ENCODE data around the gene TMEM229B. TPM values are rescaled to one million over a fixed set of nuclear protein-coding genes. Genes with fewer than 3 reads are reported as not detected.

Gene TMEM229B
- total RNA-seq, 1 donor from 2014 or later: 0.75 TPM

- Mint-ChIP-seq H3K27me3 (ENCODE audit: low read depth) (peaks cover 21% of the 10 kb centered on the region), H3K27ac (no peak overlapping the region), H3K4me3 (ENCODE audit: low read depth) (no peak overlapping the region), H3K9me3 (peaks cover 29% of the 10 kb centered on the region), H3K4me1 (ENCODE audit: low read depth) (peaks cover 27% of the 10 kb centered on the region), H3K36me3 (ENCODE audit: low read depth) (peaks cover 11% of the 10 kb centered on the region)
- intact Hi-C loops (cut with micrococcal nuclease): no loop called here
- no peak for DNase-seq (ENCODE audit: low spot score)
Measured at GRCh38 chr14:67492538-67492937, 4.0 kb upstream of the TMEM229B start.

GRCh38 chr14:67491741-67492507 lies 3.4 kb upstream of the TMEM229B start:
- H3K4me1 Mint-ChIP-seq (ENCODE audit: low read depth): peaks cover 27% of the 10 kb centered on the region
- H3K9me3 Mint-ChIP-seq: peaks cover 29% of the 10 kb centered on the region
- H3K27ac Mint-ChIP-seq: no peak overlapping the region
- no peak for DNase-seq (ENCODE audit: low spot score)
- intact Hi-C loops (cut with micrococcal nuclease): no loop called here
- H3K36me3 Mint-ChIP-seq (ENCODE audit: low read depth): peaks cover 15% of the 10 kb centered on the region
- peaks cover 21% of the 10 kb centered on the region for H3K27me3 Mint-ChIP-seq (ENCODE audit: low read depth)
- H3K4me3 Mint-ChIP-seq (ENCODE audit: low read depth): no peak overlapping the region

GRCh38 chr14:67491285-67491684 lies 2.8 kb upstream of the TMEM229B start:
- peaks cover 21% of the 10 kb centered on the region for H3K27me3 Mint-ChIP-seq (ENCODE audit: low read depth)
- no peak overlapping the region for H3K4me3 Mint-ChIP-seq (ENCODE audit: low read depth)
- peaks cover 27% of the 10 kb centered on the region for H3K4me1 Mint-ChIP-seq (ENCODE audit: low read depth)
- no peak for DNase-seq (ENCODE audit: low spot score)
- intact Hi-C loops (cut with micrococcal nuclease): no loop called here
- H3K9me3 Mint-ChIP-seq: peaks cover 29% of the 10 kb centered on the region
- H3K36me3 Mint-ChIP-seq (ENCODE audit: low read depth): peaks cover 21% of the 10 kb centered on the region
- no peak overlapping the region for H3K27ac Mint-ChIP-seq

- Mint-ChIP-seq H3K27ac (no peak overlapping the region), H3K4me1 (ENCODE audit: low read depth) (peaks cover 31% of the 10 kb centered on the region), H3K4me3 (ENCODE audit: low read depth) (no peak overlapping the region), H3K36me3 (ENCODE audit: low read depth) (peaks cover 27% of the 10 kb centered on the region), H3K27me3 (ENCODE audit: low read depth) (peaks cover 20% of the 10 kb centered on the region), H3K9me3 (peaks cover 29% of the 10 kb centered on the region)
- intact Hi-C loops (cut with micrococcal nuclease): no loop called here
- DNase-seq (ENCODE audit: low spot score): no peak
Measured at GRCh38 chr14:67490196-67490595, 1.7 kb upstream of the TMEM229B start.

GRCh38 chr14:67487332-67487731 lies 1.2 kb downstream of the TMEM229B start:
- Mint-ChIP-seq H3K27me3 (ENCODE audit: low read depth) (peaks cover 20% of the 10 kb centered on the region), H3K4me3 (ENCODE audit: low read depth) (no peak overlapping the region), H3K4me1 (ENCODE audit: low read depth) (peaks cover 28% of the 10 kb centered on the region), H3K9me3 (peaks cover 5% of the 10 kb centered on the region), H3K36me3 (ENCODE audit: low read depth) (peaks cover 19% of the 10 kb centered on the region), H3K27ac (no peak overlapping the region)
- no peak for DNase-seq (ENCODE audit: low spot score)
- intact Hi-C loops (cut with micrococcal nuclease): loop anchor here (5.0 kb wide), 1 partner anchor 45 kb away; the partner anchor contains the start of gene PLEKHH1

- intact Hi-C loops (cut with micrococcal nuclease): loop anchor here (5.0 kb wide), 1 partner anchor 45 kb away; the partner anchor contains the start of gene PLEKHH1
- Mint-ChIP-seq H3K27me3 (ENCODE audit: low read depth) (peaks cover 17% of the 10 kb centered on the region), H3K27ac (no peak overlapping the region), H3K4me3 (ENCODE audit: low read depth) (no peak overlapping the region), H3K36me3 (ENCODE audit: low read depth) (peaks cover 19% of the 10 kb centered on the region), H3K9me3 (peaks cover 1% of the 10 kb centered on the region), H3K4me1 (ENCODE audit: low read depth) (peaks cover 28% of the 10 kb centered on the region)
- no peak for DNase-seq (ENCODE audit: low spot score)
Measured at GRCh38 chr14:67486890-67487289, 1.6 kb downstream of the TMEM229B start.

- no peak overlapping the region for H3K4me3 Mint-ChIP-seq (ENCODE audit: low read depth)
- intact Hi-C loops (cut with micrococcal nuclease): loop anchor here (5.0 kb wide), 1 partner anchor 47 kb away; the partner anchor contains the start of gene PLEKHH1
Measured at GRCh38 chr14:67485501-67486095, 2.9 kb downstream of the TMEM229B start.

GRCh38 chr14:67483579-67484285 lies 4.8 kb downstream of the TMEM229B start:
- Mint-ChIP-seq H3K4me3 (ENCODE audit: low read depth) (no peak overlapping the region), H3K27me3 (ENCODE audit: low read depth) (peaks cover 5% of the 10 kb centered on the region), H3K4me1 (ENCODE audit: low read depth) (peaks cover 17% of the 10 kb centered on the region), H3K36me3 (ENCODE audit: low read depth) (peaks cover 19% of the 10 kb centered on the region), H3K9me3 (no peaks in the 10 kb centered on the region), H3K27ac (no peak overlapping the region)
- no peak for DNase-seq (ENCODE audit: low spot score)
- intact Hi-C loops (cut with micrococcal nuclease): no loop called here

More at GRCh38 chr14:67485501-67486095, 2.9 kb downstream of the TMEM229B start:
- Mint-ChIP-seq H3K27me3 (ENCODE audit: low read depth) (peaks cover 13% of the 10 kb centered on the region), H3K27ac (no peak overlapping the region), H3K4me1 (ENCODE audit: low read depth) (peaks cover 29% of the 10 kb centered on the region), H3K9me3 (no peaks in the 10 kb centered on the region), H3K36me3 (ENCODE audit: low read depth) (peaks cover 19% of the 10 kb centered on the region)
- DNase-seq (ENCODE audit: low spot score): no peak

- H3K9me3 Mint-ChIP-seq: no peaks in the 10 kb centered on the region
- DNase-seq (ENCODE audit: low spot score): no peak
- peaks cover 5% of the 10 kb centered on the region for H3K27me3 Mint-ChIP-seq (ENCODE audit: low read depth)
- intact Hi-C loops (cut with micrococcal nuclease): no loop called here
- peaks cover 6% of the 10 kb centered on the region for H3K4me1 Mint-ChIP-seq (ENCODE audit: low read depth)
- peaks cover 16% of the 10 kb centered on the region for H3K36me3 Mint-ChIP-seq (ENCODE audit: low read depth)
- H3K4me3 Mint-ChIP-seq (ENCODE audit: low read depth): no peak overlapping the region
- no peak overlapping the region for H3K27ac Mint-ChIP-seq
Measured at GRCh38 chr14:67482231-67483164, 6.0 kb downstream of the TMEM229B start.

GRCh38 chr14:67480011-67480410 lies 8.5 kb downstream of the TMEM229B start:
- no peak for DNase-seq (ENCODE audit: low spot score)
- intact Hi-C loops (cut with micrococcal nuclease): no loop called here
- Mint-ChIP-seq H3K4me1 (ENCODE audit: low read depth) (peaks cover 2% of the 10 kb centered on the region), H3K27me3 (ENCODE audit: low read depth) (peaks cover 3% of the 10 kb centered on the region), H3K36me3 (ENCODE audit: low read depth) (no peaks in the 10 kb centered on the region), H3K9me3 (no peaks in the 10 kb centered on the region), H3K4me3 (ENCODE audit: low read depth) (no peak overlapping the region), H3K27ac (no peak overlapping the region)

- Mint-ChIP-seq H3K4me3 (ENCODE audit: low read depth) (no peak overlapping the region), H3K27ac (no peak overlapping the region), H3K27me3 (ENCODE audit: low read depth) (peaks cover 3% of the 10 kb centered on the region), H3K36me3 (ENCODE audit: low read depth) (no peaks in the 10 kb centered on the region), H3K4me1 (ENCODE audit: low read depth) (peaks cover 2% of the 10 kb centered on the region), H3K9me3 (no peaks in the 10 kb centered on the region)
- no peak for DNase-seq (ENCODE audit: low spot score)
- intact Hi-C loops (cut with micrococcal nuclease): no loop called here
Measured at GRCh38 chr14:67478800-67479084, 9.8 kb downstream of the TMEM229B start.

Data from activated T-helper 2 cell treated with anti-CD3 and anti-CD28 coated beads, Interferon-gamma antibody, Interleukin-2, Interleukin-4, amounts not matched to agents 10 μg/mL and 5 μg/mL and 100 μg/mL, durations not matched to agents 14 hours and 24 hours and 36 hours (primary cell).